C4-2B (cell line): ENCODE measurements around the gene KDM2A.

ENCODE experiments used
- ZFX ChIP-seq: fragments of 450-650 bp; IDR thresholded peaks from 2 replicates; pipeline ENCODE4 v1.6.1; 2017
- TF ChIP-seq, protein P1 (sequence below): fragments of 450-650 bp; conservative IDR thresholded peaks from 2 replicates; pipeline ENCODE4 v1.5.1; 2017; ENCODE audit warnings: mild to moderate bottlenecking

- TF ChIP-seq, protein P1, sequence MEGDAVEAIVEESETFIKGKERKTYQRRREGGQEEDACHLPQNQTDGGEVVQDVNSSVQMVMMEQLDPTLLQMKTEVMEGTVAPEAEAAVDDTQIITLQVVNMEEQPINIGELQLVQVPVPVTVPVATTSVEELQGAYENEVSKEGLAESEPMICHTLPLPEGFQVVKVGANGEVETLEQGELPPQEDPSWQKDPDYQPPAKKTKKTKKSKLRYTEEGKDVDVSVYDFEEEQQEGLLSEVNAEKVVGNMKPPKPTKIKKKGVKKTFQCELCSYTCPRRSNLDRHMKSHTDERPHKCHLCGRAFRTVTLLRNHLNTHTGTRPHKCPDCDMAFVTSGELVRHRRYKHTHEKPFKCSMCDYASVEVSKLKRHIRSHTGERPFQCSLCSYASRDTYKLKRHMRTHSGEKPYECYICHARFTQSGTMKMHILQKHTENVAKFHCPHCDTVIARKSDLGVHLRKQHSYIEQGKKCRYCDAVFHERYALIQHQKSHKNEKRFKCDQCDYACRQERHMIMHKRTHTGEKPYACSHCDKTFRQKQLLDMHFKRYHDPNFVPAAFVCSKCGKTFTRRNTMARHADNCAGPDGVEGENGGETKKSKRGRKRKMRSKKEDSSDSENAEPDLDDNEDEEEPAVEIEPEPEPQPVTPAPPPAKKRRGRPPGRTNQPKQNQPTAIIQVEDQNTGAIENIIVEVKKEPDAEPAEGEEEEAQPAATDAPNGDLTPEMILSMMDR = no peak
- TF ChIP-seq ZFX = no peak
Measured at GRCh38 chr11:67281552-67282150, 162.6 kb downstream of the KDM2A start.
